ENCODE data around the gene ARHGAP42. TPM values are rescaled to one million over a fixed set of nuclear protein-coding genes. Genes with fewer than 3 reads are reported as not detected.

ARHGAP42 gene
- total and polyA plus RNA-seq, 10 of the 15 experiments (the other 5 are each of a cell fraction or from before 2014, with no cell fraction given), result 1.8 to 6.3 (median 3.2) TPM

- TF ChIP-seq, protein P1, sequence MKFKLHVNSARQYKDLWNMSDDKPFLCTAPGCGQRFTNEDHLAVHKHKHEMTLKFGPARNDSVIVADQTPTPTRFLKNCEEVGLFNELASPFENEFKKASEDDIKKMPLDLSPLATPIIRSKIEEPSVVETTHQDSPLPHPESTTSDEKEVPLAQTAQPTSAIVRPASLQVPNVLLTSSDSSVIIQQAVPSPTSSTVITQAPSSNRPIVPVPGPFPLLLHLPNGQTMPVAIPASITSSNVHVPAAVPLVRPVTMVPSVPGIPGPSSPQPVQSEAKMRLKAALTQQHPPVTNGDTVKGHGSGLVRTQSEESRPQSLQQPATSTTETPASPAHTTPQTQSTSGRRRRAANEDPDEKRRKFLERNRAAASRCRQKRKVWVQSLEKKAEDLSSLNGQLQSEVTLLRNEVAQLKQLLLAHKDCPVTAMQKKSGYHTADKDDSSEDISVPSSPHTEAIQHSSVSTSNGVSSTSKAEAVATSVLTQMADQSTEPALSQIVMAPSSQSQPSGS (IDR thresholded peaks at IDR 0.05; ENCODE audit: low read length), result peak; percentile 94
- TF ChIP-seq ATF3 (IDR thresholded peaks at IDR 0.05; ENCODE audit: borderline replicate concordance, extremely low read depth, low read depth, low read length) (no peak), CEBPZ (IDR thresholded peaks at IDR 0.05; ENCODE audit: low read depth, low read length) (no peak), RUNX3 (IDR thresholded peaks at IDR 0.05; ENCODE audit: low read length) (peak; percentile 95), SRF (IDR thresholded peaks at IDR 0.05; ENCODE audit: low read depth in 2 of 2, low read length in 2 of 2) (0 out of 4 replicates have a peak, but pooled peaks of 1 of the 2 experiments have one; percentile 15), ZBED1 (IDR thresholded peaks at IDR 0.05; ENCODE audit: borderline replicate concordance) (peak; percentile 64; the same call in 1 of the 2 replicates), PAX5 (IDR thresholded peaks at IDR 0.05; ENCODE audit: borderline replicate concordance, low read depth, low read length) (peak; percentile 84), PBX3 (IDR thresholded peaks at IDR 0.05; ENCODE audit: insufficient replicate concordance, low read depth, low read length) (peak; percentile 76), CHD2 (IDR thresholded peaks at IDR 0.05; ENCODE audit: borderline replicate concordance, low read depth, low read length) (peak; percentile 82), MTA3 (IDR thresholded peaks at IDR 0.05; ENCODE audit: borderline replicate concordance, low read length) (peak; percentile 90; the same call in 1 of the 2 replicates), SIX5 (IDR thresholded peaks at IDR 0.05; ENCODE audit: low read depth, low read length, severe bottlenecking) (no peak), YY1 (IDR thresholded peaks at IDR 0.05; ENCODE audit: low read depth, low read length) (peak; percentile 49; the same call in 1 of the 2 replicates), RELA (IDR thresholded peaks at IDR 0.05; ENCODE audit: borderline replicate concordance, partially characterized antibody) (no peak), JUND (IDR thresholded peaks at IDR 0.05; ENCODE audit: low read depth, low read length) (peak; percentile 89), ASH2L (IDR thresholded peaks at IDR 0.05; ENCODE audit: borderline replicate concordance, low read depth) (no peak), TARDBP (IDR thresholded peaks at IDR 0.05; ENCODE audit: borderline replicate concordance) (no peak; the same call in 1 of the 2 replicates), NFXL1 (IDR thresholded peaks at IDR 0.05; ENCODE audit: borderline replicate concordance) (no peak), CBX5 (IDR thresholded peaks at IDR 0.05; ENCODE audit: low read depth) (peak; percentile 86; the same call in 1 of the 2 replicates), RAD51 (IDR thresholded peaks at IDR 0.05) (peak; percentile 71), ZNF622 (IDR thresholded peaks at IDR 0.05) (no peak)
- TF ChIP-seq, protein P2, sequence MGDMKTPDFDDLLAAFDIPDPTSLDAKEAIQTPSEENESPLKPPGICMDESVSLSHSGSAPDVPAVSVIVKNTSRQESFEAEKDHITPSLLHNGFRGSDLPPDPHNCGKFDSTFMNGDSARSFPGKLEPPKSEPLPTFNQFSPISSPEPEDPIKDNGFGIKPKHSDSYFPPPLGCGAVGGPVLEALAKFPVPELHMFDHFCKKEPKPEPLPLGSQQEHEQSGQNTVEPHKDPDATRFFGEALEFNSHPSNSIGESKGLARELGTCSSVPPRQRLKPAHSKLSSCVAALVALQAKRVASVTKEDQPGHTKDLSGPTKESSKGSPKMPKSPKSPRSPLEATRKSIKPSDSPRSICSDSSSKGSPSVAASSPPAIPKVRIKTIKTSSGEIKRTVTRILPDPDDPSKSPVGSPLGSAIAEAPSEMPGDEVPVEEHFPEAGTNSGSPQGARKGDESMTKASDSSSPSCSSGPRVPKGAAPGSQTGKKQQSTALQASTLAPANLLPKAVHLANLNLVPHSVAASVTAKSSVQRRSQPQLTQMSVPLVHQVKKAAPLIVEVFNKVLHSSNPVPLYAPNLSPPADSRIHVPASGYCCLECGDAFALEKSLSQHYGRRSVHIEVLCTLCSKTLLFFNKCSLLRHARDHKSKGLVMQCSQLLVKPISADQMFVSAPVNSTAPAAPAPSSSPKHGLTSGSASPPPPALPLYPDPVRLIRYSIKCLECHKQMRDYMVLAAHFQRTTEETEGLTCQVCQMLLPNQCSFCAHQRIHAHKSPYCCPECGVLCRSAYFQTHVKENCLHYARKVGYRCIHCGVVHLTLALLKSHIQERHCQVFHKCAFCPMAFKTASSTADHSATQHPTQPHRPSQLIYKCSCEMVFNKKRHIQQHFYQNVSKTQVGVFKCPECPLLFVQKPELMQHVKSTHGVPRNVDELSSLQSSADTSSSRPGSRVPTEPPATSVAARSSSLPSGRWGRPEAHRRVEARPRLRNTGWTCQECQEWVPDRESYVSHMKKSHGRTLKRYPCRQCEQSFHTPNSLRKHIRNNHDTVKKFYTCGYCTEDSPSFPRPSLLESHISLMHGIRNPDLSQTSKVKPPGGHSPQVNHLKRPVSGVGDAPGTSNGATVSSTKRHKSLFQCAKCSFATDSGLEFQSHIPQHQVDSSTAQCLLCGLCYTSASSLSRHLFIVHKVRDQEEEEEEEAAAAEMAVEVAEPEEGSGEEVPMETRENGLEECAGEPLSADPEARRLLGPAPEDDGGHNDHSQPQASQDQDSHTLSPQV (IDR thresholded peaks at IDR 0.05), result peak; percentile 21; the same call in 1 of the 2 replicates
Observed at GRCh38 chr11:100681064-100681502, 6.0 kb upstream of the ARHGAP42 start (continued).

All from GM12878 (cell line).